Endothelial cell of umbilical vein (primary cell): ENCODE data around the gene ZBTB46. TPM values are rescaled to one million over a fixed set of nuclear protein-coding genes. Genes with fewer than 3 reads are reported as not detected.

Source experiments
- BruUV-seq: library from RNA; stranded (reverse); fragments of 400-500 nt; replicated peaks from 2 replicates; lab custom pipeline; 2021; lab: Mats Ljungman, UMichigan
- CTCF ChIA-PET: fragments of 300-600, 350-600 bp; sonication (Branson Sonifier 250); formaldehyde crosslinking; loops from one replicate; lab custom pipeline; 2021; ENCODE audit warnings: antibody characterized with exemption, inconsistent platforms; lab: Charles Lee
- POLR2A ChIA-PET: fragments of 300-600, 350-600 bp; sonication (Branson Sonifier 250); formaldehyde crosslinking; loops from one replicate; lab custom pipeline; 2021; ENCODE audit warnings: antibody characterized with exemption, inconsistent platforms; lab: Charles Lee
- DNase-seq: peaks from one replicate; pipeline ENCODE4 v3.0.0-alpha.2; 2011; ENCODE audit warnings: low read depth, low spot score
- FAIRE-seq: peaks from 2 replicates; lab custom pipeline; 2011; peaks lifted over from hg19 to GRCh38; lab: Jason Lieb, UNC
- H2AFZ ChIP-seq: 2 replicates; pipeline ENCODE4 v1.6.0; 2012; ENCODE audit warnings: low read depth, low read length, control low read depth, inconsistent platforms
- H3K27ac ChIP-seq: 2 replicates; pipeline ENCODE4 v1.5.1; 2011; ENCODE audit warnings: low read depth, mild to moderate bottlenecking, control low read depth, low read length, moderate library complexity; ENCODE audit not compliant: insufficient read depth
- H3K27me3 ChIP-seq, 2 experiments: 2 replicates each; pipeline versions ENCODE4 v1.6.0 to v1.6.1; 2011; ENCODE audit warnings: low read length in 2 of 2, mixed read lengths in 1 of 2; ENCODE audit not compliant: control insufficient read depth in 2 of 2, insufficient read depth in 2 of 2
- H3K36me3 ChIP-seq, 2 experiments: 2 replicates in 1 of 2; 3 replicates in 1 of 2; pipeline ENCODE4 v1.5.1; 2011; ENCODE audit warnings: low read length in 2 of 2, mild to moderate bottlenecking in 1 of 2, moderate library complexity in 1 of 2; ENCODE audit not compliant: control insufficient read depth in 2 of 2, insufficient read depth in 2 of 2; ENCODE audit errors: extremely low read depth in 1 of 2
- H3K4me1 ChIP-seq: 3 replicates; pipeline ENCODE4 v1.5.1; 2011; ENCODE audit warnings: mild to moderate bottlenecking, low read length; ENCODE audit not compliant: control insufficient read depth, insufficient read depth; ENCODE audit errors: extremely low read depth
- H3K4me2 ChIP-seq: 2 replicates; pipeline ENCODE4 v1.6.1; 2011; ENCODE audit warnings: low read length, control low read depth, mixed read lengths; ENCODE audit not compliant: insufficient read depth
- H3K4me3 ChIP-seq, 3 experiments: fragments of 200-600 bp in 1 of 3; sonication (generic), shearing (Covaris generic) in 1 of 3; replicated peaks in 1 of 3; 2 replicates each; pipeline ENCODE4 v1.5.1; 2011 to 2016; ENCODE audit warnings: control low read depth in 3 of 3, low read length in 3 of 3, mild to moderate bottlenecking in 2 of 3, inconsistent platforms in 1 of 3, low read depth in 1 of 3, moderate library complexity in 1 of 3; ENCODE audit not compliant: insufficient read depth in 1 of 3
- H3K79me2 ChIP-seq: 2 replicates; pipeline ENCODE4 v1.6.0; 2012; ENCODE audit warnings: low read length, inconsistent platforms; ENCODE audit not compliant: control insufficient read depth, insufficient read depth
- H3K9ac ChIP-seq: replicated peaks from 2 replicates; pipeline ENCODE3; 2011; ENCODE audit warnings: low read length, control low read depth; ENCODE audit not compliant: insufficient read depth; ENCODE audit errors: extremely low read depth
- H3K9me1 ChIP-seq: replicated peaks from 3 replicates; pipeline ENCODE4 v1.6.0; 2011; ENCODE audit warnings: mild to moderate bottlenecking, low read length; ENCODE audit not compliant: control insufficient read depth, insufficient read depth; ENCODE audit errors: extremely low read depth
- H3K9me3 ChIP-seq: replicated peaks from 2 replicates; pipeline ENCODE4 v1.5.1; 2012; ENCODE audit warnings: low read length, inconsistent platforms; ENCODE audit not compliant: control insufficient read depth, insufficient read depth
- H4K20me1 ChIP-seq: replicated peaks from 2 replicates; pipeline ENCODE3; 2011; ENCODE audit warnings: mild to moderate bottlenecking, low read length; ENCODE audit not compliant: control insufficient read depth, insufficient read depth; ENCODE audit errors: extremely low read depth
- CTCF ChIP-seq, 2 donors: IDR thresholded peaks; 1 replicate in 1 of 2; 2 replicates in 1 of 2; pipeline ENCODE4 v1.5.1; 2011; ENCODE audit warnings: low read length in 2 of 2, mild to moderate bottlenecking in 2 of 2, moderate library complexity in 2 of 2, control low read depth in 1 of 2, inconsistent platforms in 1 of 2, low read depth in 1 of 2; ENCODE audit not compliant: insufficient read depth in 1 of 2; ENCODE audit errors: extremely low read depth in 1 of 2
- EZH2 ChIP-seq: IDR thresholded peaks from 2 replicates; pipeline ENCODE4 v1.6.1; 2012; ENCODE audit warnings: borderline replicate concordance, low read depth, mild to moderate bottlenecking, moderate library complexity, low read length, inconsistent platforms; ENCODE audit not compliant: severe bottlenecking
- FOS ChIP-seq: IDR thresholded peaks from 2 replicates; pipeline ENCODE4 v1.6.1; 2011; ENCODE audit warnings: mild to moderate bottlenecking, low read length, moderate library complexity, borderline replicate concordance; ENCODE audit not compliant: insufficient read depth
- GATA2 ChIP-seq: IDR thresholded peaks from 2 replicates; pipeline ENCODE4 v1.7.0; 2011; ENCODE audit warnings: low read depth, mild to moderate bottlenecking, moderate library complexity, mixed read lengths, low read length; ENCODE audit not compliant: insufficient read length, insufficient read depth
- JUN ChIP-seq: IDR thresholded peaks from 2 replicates; pipeline ENCODE4 v1.6.1; 2011; ENCODE audit warnings: borderline replicate concordance, low read depth; ENCODE audit not compliant: insufficient read length, insufficient read depth
- MAX ChIP-seq: IDR thresholded peaks from 2 replicates; pipeline ENCODE4 v1.6.1; 2011; ENCODE audit not compliant: insufficient read depth, insufficient read length
- MYC ChIP-seq: IDR thresholded peaks from one replicate; pipeline ENCODE4 v1.6.1; 2011; ENCODE audit warnings: mild to moderate bottlenecking, low read depth, low read length
- POLR2A ChIP-seq: IDR thresholded peaks from 2 replicates; pipeline ENCODE4 v1.6.1; 2012; ENCODE audit warnings: low read depth, mild to moderate bottlenecking, control low read depth, low read length
- POLR2AphosphoS5 ChIP-seq: IDR thresholded peaks from 2 replicates; pipeline ENCODE4 v1.6.1; 2012; ENCODE audit warnings: low read depth, mild to moderate bottlenecking, control low read depth, low read length, moderate library complexity; ENCODE audit not compliant: insufficient read depth
- dilution Hi-C: fragments of 300-500 bp; cut with MboI; formaldehyde crosslinking; loops from one replicate; pipeline ENCODE4 v1.15.0; 2019; ENCODE audit warnings: low sequenced_read_pairs; ENCODE audit not compliant: extremely low pct_ligation_motif_present
- intact Hi-C: fragments of 100-400 bp; cut with micrococcal nuclease; formaldehyde crosslinking; loops from one replicate; pipeline ENCODE4 v1.10.0; 2022
- polyA plus RNA-seq, 4 experiments: library from polyadenylated mRNA; depleted of rRNA in 3 of 4; stranded (reverse) in 3 of 4; unstranded in 1 of 4; fragments of >200 nt; gene quantifications; 2 replicates each; pipeline versions ENCODE4 v1.2.1 to v1.2.3, GENCODE V29; 2011 to 2012; ENCODE audit warnings: missing spikeins in 1 of 4
- total RNA-seq: library from RNA; stranded (reverse); gene quantifications from 2 replicates; pipeline ENCODE4 v1.2.3, GENCODE V29; 2021

The ZBTB46 gene
- total and polyA plus RNA-seq, 2 donors (not counting 3 experiments of a cell fraction or from before 2014, with no cell fraction given): 1.3 to 7.1 TPM

- ChIA-PET CTCF (no interaction called here), POLR2A (no interaction called here)
- DNase-seq (no peak), FAIRE-seq (no peak)
- Histone ChIP-seq H3K9ac (no peak overlapping the region), H3K27me3 (no peaks in the 10 kb centered on the region), H3K79me2 (no peaks in the 10 kb centered on the region), H4K20me1 (no peaks in the 10 kb centered on the region), H3K9me3 (no peaks in the 10 kb centered on the region), H2AFZ (no peak overlapping the region), H3K9me1 (no peaks in the 10 kb centered on the region), H3K4me2 (no peak overlapping the region), H3K4me1 (no peaks in the 10 kb centered on the region), H3K36me3 (peaks cover 0 to 9% of the 10 kb centered on the region in 2 experiments), H3K27ac (no peak overlapping the region), H3K4me3 (no peak overlapping the region)
- BruUV-seq: no TSS peak
- dilution Hi-C loops: no loop called here
- TF ChIP-seq FOS (no peak), JUN (no peak), MYC (no peak), EZH2 (no peak), POLR2A (no peak), CTCF (IDR thresholded peaks at IDR 0.05; ENCODE audit: extremely low read depth in 1 of 2, insufficient read depth in 1 of 2, low read depth in 1 of 2, low read length in 2 of 2) (no peak), GATA2 (no peak), POLR2AphosphoS5 (no peak), MAX (no peak)
- intact Hi-C loops: no loop called here
These were observed 83.4 kb downstream of the ZBTB46 start for GRCh38 chr20:63747622-63748069.
